Activated CD4-positive, alpha-beta T cell treated with anti-CD3 and anti-CD28 coated beads, Interleukin-10, Interleukin-2, amounts not matched to agents 100 ng/mL and 50 ng/mL, durations not matched to agents 16 hours and 8 hours (primary cell): ENCODE data around the gene CILP.
A peak's percentile ranks its signal among the peaks of the same experiment; 100 is the strongest.
"Not testable (repeated sequence)": the region's sequence is repeated elsewhere in the genome, so short reads cannot be mapped to it uniquely, and the experiment has no call there.

Experiments used
- DNase-seq: peaks from one replicate; pipeline ENCODE4 v3.0.0-alpha.2; 2020

The CILP gene, protein sequence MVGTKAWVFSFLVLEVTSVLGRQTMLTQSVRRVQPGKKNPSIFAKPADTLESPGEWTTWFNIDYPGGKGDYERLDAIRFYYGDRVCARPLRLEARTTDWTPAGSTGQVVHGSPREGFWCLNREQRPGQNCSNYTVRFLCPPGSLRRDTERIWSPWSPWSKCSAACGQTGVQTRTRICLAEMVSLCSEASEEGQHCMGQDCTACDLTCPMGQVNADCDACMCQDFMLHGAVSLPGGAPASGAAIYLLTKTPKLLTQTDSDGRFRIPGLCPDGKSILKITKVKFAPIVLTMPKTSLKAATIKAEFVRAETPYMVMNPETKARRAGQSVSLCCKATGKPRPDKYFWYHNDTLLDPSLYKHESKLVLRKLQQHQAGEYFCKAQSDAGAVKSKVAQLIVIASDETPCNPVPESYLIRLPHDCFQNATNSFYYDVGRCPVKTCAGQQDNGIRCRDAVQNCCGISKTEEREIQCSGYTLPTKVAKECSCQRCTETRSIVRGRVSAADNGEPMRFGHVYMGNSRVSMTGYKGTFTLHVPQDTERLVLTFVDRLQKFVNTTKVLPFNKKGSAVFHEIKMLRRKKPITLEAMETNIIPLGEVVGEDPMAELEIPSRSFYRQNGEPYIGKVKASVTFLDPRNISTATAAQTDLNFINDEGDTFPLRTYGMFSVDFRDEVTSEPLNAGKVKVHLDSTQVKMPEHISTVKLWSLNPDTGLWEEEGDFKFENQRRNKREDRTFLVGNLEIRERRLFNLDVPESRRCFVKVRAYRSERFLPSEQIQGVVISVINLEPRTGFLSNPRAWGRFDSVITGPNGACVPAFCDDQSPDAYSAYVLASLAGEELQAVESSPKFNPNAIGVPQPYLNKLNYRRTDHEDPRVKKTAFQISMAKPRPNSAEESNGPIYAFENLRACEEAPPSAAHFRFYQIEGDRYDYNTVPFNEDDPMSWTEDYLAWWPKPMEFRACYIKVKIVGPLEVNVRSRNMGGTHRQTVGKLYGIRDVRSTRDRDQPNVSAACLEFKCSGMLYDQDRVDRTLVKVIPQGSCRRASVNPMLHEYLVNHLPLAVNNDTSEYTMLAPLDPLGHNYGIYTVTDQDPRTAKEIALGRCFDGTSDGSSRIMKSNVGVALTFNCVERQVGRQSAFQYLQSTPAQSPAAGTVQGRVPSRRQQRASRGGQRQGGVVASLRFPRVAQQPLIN

DNA sequence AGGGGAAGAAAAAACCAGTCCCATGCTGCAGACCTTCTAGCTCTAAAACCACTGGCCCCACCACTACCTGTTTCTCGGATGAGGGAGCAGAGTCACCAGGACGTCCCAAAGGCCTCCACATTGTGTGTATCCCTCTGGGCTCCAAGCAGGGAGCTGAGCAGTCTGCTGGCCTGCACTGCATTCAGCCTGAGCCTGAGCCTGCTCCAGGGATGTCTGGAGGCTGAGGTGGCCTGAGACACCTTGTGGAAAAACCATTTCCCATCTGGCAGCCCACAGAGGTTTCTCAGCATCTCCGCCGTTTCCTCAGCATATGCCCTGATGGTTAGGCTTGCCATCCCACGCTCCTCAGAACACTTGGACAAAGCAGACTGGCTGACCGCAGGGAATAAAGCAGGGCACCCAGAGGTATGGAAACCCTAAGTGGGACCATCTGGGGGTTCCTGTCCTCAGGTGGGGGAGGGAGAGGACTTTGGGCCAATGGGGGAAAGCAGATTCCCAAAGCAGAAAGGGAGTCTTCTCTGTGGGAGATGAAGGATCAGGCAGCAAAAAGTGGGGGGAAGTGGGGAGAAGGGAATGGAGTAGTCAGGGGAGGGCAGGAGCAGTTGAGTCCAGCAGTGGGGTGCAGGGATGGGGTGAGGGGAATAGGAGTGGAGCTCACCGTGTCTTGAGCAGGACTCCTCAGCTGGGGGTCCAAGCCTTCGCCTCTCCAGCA lies at the start of gene CILP:
Gene CILP (minus strand): TSS at position 704 of the 712 bp plus-strand sequence. CDS start 1,718 bp downstream, outside the sequence.
- no peak for DNase-seq

DNA sequence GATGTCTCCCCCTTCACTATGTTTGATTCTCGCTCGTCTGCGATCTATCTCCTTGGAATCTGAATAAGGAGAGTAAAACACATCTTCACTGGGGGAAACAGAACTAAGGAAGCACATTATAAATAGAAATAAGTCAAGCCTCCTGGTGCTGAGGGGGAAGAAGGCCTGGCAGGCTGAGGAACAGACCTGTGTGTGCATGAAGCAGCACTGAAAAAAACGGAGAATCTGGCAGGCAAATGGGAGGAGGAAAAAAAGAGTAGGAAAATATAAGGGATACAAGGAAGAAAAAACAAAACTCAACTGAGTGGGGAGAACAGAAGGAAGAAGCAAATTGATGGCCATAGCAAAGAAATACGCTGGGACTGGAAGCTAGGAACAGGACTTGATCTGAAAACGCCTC lies 49.7 kb upstream of the CILP start:
- DNase-seq, result no peak

DNA sequence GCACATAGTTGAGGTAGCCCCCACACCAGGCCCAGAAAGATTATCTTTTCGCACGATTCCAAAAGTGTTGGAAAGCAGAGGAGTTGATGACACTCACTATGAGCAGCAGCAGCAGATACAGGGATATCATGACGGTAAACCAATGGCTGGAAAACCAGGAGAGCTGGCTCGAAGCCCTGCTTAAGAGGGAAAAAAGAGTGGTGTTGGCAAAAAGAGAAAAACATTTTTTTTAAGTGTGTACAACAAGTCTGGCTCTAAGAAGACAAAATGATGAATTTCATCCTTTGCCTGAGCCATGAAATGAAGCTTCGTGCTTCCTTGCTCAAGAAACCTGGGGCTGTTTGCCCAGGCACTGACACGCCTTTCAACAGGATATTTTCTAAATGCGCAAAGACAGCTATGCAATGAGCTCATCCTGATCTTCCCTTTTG lies 48.1 kb upstream of the CILP start:
- DNase-seq, result no peak

DNA sequence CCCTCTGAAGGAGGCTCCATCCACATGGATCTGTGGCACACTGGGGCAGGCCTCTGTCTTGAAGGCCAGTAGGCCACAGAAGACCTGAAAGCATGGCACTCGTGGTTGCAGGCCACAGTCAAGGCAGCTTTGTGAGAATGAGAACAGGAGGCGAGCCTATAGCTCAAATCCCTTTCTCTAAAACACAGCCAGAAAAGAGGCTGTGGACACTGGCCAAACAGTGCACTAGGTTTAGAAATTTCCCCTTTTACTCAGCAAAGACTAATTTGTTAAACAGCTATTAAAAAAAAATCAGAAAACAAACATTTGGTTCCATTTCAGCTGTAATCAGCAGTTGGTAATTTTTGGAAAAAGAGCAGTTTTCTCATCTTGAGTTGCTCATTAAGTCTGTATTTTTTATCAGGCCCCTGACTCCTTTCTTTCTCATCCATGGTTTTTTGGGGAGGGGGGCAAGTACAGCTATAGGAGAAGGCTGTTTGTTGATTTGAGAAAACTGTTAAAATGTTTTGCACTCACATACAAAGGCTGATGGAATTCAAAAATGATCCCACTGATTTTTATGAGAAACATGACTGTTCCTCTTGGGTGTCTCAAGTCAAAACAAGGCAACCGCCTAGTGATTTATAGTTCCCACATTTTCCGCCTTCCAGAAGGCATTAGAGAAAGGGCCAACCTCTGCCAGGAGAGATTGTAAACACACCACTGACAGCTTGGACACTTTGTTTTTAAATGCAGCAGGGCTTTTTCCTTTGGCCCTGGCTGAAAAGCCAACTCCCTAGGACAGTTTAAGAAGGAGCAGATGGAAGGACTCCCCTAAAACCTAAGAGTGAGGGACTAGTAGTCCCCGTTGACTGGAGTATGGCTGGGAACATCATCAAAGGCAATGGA lies 47.3 kb upstream of the CILP start:
- DNase-seq, result no peak

DNA sequence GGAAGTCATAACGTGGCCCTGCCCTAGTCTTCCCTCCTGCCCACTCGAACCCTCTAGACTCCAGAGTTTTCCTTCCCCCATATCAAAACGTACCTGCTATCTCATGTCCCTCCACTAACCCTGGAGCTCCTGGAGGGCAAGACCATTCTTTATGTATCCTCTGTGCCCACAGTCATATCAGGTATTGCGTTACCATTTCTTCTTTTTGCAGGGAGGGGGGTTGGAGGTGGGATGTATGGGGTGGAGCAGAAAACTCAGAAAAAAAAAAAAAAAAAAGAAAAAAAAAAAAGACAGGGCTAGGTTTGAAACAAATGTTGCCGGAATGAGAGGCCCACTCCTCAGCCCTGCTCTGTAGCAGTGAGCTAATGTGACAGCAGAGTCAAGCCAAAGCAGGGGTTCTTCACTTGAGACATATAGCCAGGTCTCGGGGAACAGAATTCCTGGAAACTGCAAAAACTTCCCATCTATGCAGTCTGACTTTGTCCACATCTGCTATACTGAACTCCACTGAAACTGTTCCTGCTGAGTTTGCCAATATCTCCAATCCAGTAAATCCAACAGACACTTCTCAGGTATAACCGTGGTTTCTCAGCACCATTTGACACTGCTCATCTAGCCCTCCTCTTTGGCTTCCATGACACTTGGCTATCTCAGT lies 44.3 kb upstream of the CILP start:
- DNase-seq, result no peak

DNA sequence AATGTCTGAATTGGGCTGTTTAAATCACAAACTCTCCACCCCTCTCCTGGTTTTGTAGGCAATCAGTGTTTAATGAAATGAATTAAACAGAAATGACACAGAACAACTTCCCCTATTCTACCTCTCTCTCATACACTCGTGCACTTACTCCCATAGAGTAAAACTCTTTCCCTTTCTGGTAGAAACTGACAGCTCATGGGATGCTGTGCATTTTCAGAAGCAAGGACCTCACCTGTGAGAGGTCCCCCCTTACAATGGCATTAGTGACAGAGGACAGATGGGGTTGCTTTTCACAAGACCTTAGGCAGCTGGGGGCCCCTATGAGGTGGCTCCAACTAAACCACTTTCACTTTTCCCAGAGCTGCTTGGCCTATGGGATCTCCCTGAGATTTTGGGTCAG lies 43.5 kb upstream of the CILP start:
- no peak for DNase-seq

DNA sequence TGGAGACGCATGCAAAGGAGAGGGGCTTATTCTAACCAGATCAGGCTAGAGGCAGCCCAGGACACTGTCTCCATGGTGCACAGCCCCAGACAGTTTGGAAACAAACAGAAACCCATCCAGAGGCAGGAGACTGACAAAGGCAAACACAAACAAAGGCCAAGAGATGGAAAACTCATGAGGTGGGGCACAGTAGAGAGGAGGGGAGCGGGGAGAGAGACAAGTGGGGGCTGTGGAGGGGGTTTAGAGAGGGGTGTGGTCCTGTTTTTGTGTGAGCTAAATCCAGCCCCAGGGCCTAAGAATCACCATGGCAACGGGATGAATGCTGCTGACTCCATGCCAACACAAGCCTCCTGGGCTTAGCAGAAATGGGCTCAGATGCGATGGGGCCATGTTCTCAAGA lies 43.1 kb upstream of the CILP start:
- DNase-seq, result no peak

DNA sequence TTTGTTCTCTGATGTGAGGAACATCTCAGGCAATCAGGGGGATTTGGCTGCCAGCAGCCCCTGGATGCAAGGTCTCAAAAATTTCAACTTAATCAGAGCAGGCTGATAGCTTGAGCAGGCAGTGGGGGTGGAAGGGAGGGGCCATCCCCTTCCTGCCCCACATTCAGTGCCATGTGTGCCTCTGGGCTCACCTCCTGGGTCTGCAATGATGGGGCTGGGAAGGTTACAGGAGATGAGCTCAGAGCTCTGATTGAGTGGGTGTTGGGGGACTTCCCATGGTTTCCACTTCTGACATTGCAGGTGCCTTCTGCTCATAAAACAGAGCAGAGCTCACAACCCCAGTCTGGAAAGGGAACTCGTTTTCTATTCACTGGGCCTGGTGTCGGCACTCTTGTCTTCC lies 38.4 kb upstream of the CILP start:
- DNase-seq, result peak; percentile 67

DNA sequence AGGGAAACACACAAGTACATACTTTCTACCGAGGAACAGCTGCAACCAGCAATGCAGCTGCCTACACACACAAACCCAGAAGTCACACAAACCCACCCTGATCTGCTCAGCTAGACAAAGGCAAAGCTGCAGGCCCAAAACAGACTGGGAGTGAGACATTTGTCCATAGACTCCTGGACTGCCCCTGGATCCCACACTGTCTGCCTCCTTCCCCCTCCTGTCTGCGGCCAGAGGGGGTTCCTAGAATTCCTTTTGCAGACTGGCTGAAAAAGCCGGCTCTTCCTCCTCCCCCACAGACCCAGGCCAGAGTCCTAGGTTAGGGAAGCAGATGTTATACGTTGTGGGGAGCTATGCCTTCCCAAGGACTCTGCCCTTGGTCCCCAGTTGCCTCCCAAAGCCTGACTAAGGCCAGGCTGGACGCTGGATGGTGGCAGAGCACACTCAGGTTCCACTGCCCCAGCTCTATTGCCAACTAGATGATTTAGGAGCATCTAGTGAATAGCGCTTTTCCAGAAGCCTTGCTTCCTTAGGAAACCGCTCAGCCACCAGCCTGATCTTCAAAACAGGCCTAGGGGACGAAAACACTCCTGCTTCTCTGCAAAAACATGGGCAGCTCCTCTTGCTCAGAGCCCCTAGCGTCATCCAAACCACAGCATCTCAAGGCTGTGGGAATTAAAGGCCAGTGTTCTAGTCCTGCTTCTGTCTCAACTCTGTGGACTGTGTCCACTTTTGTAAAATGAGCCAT lies 37.4 kb upstream of the CILP start:
- DNase-seq, result no peak

DNA sequence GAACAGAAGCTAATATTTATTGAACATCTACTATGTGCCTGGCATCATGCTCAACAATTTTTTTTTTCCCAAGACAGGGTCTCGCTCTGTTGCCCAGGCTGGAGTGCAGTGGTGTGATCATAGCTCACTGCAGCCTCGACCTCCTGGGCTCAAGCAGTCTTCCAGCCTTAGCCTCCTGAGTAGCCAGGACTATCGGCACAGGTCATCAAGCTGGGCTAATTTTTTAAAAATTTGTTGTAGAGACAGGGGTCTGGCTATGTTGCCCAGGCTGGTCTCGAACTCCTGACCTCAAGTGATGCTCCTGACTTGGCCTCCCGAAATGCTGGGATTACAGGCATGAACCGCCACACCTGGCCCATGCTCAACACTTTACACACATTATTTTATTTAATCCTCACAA lies 35.7 kb upstream of the CILP start:
- no peak for DNase-seq

DNA sequence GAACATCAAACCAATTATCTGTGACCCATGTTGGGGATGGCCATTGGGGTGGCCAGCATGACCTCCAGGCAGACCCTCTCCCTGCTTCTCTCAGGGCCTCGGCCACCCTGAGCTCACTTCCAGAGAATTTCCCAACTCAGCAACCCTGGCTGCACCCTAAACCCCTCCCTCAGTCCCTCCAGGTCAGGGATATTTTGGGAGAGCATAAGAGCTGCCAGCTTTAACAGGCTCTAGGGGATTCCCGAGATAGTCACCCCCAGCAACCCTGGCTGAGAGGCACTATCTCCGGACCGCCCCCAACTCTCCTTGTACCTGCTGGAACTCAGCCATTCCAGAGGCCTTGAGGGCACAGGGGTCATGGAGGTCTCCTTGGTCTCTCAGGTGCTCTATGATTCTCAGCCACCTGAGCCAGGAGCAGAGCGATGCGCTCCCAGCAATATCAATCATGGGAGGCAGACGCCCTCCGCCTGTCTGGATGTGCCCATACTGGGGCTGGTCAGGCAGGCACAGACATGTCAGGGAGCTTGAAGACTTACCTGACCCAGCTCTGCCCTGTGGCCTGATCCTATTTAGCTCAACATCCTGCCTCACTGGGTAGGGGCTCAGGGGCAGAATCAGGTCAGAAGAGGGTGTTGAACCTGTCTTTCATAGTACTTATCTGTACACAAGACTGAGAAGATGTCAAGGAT lies 34.9 kb upstream of the CILP start:
- no peak for DNase-seq

DNA sequence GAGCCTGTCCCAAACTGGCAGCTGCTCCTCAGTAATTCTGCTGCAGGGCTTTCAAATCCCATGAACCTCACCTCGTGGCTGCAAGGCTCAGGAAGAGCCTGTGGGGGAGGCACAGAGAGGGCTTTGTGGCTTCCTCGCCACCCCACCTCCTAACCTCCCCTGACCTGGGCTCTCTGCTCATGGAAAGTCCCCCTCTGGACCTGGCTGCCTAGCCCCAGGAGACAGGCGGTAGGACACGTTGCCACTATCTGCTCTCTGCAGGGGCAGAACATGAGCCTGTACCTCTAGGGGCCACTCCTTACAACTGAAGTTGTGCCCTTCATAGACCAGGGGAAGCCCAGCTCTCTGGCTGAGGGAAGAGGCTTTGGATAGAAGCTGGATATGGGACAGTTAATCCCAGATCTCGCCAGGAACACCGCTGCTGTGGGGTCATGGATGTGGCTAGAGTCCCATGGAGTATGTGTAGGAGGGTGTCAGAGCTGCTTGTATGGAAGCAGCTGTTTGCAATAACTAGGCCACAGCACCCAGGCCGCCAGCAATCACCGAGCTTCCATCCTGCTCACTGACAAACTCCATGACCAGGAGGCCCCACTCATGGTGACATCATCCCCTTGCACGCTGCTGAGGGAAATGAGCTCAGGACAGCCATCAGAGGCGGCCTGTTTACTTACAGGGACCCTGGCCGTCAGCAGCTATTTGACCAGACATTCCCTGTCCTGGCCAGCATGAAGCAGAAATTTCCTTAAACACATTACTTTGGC lies 34.0 kb upstream of the CILP start:
- no peak for DNase-seq

DNA sequence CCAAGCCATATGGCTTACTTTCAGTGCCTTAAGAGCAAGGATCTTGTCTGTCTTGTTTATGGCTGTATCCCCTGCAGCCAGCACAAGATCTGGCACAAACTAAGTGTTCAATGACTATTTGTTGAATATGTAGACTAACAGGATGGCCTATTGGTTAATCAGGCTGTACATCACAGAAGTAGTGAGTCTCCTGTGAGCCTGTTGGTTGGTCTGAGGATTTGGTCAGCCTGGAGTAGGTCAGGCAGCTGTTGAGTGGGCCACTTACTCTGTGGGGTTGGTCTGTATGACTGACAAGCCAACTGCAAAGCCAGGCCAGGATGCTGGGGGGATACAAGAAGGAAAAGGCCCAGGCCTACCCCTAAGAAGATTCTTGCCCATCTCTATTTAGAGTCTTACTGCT lies 33.4 kb upstream of the CILP start:
- no peak for DNase-seq

DNA sequence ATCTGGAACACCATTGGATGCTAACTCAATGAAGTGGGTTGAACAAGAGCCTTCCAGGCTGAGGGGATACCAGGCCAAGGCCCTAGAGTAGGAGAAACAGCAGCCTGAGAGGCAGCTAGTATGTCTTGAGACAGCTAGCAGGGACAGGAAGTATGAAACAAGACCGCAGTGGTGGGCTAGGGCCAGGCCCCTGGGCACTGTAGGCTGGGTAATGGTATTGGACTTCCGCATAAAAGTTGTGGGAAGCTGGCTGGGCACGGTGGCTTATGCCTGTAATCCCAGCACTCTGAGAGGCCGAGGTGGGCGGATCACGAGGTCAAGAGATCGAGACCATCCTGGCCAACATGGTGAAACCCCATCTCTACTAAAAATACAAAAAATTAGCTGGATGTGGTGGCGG lies 25.2 kb upstream of the CILP start:
- DNase-seq, result not testable (repeated sequence)

DNA sequence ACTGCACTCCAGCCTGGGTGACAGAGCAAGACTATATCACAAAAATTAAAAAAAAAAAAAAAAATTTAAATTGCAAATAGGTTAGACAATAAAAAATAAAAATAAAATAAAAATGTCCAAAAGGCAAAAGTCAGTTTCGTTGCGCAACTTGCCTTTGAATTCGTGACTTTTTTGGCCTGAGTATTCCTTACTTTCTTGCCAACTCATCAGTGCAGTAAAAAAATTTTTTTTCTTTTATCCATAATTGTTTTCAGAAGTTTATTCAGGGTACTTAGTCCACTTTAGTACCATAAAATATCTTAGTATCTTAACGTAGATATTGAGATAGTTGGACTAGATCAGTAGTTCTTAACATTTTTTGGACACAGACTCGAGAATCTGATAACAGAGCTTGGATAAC lies 22.4 kb upstream of the CILP start:
- DNase-seq, result no peak

DNA sequence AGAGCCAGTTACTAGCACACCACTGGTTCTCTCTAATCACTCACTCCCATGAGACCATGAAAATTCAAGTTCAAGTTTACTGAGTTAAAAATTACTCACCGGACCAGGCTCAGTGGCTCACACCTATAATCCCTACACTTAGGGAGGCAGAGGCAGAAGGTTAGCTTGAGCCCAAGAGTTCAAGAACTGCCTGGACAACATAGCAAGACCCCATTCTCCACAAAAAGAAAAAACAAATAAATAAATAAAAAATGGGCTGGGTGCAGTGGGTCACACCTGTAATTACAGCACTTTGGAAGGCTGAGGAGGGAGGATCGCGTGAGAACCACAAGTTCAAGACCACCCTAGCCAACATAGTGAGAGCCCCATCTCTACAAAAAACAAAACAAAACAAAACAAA lies 21.2 kb upstream of the CILP start:
- DNase-seq, result no peak

DNA sequence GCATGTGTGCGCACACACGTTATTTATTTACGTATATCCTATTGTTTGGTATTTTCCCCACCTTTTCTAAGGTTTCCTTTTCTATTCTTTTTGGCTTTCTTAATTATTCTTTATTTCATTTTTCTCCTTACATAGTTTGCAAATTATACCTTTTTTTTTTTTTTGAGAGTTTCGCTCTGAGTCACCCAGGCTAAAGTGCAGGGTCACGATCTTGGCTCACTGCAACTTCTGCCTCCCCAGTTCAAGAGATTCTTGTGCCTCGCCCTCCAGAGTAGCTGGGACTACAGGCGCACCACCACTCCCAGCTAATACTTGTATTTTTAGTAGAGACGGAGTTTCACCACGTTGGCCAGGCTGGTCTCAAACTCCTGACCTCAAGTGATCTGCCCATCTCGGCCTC lies 20.0 kb upstream of the CILP start:
- DNase-seq, result peak; percentile 15

DNA sequence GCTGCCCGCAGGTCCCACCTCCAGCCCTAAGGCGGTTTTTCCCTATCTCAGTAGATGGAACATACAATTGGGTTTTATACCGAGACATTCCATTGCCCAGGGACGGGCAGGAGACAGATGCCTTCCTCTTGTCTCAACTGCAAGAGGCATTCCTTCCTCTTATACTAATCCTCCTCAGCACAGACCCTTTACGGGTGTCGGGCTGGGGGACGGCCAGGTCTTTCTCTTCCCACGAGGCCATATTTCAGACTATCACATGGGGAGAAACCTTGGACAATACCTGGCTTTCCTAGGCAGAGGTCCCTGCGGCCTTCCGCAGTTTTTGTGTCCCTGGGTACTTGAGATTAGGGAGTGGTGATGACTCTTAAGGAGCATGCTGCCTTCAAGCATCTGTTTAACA lies 15.6 kb upstream of the CILP start:
- not testable (repeated sequence) for DNase-seq

DNA sequence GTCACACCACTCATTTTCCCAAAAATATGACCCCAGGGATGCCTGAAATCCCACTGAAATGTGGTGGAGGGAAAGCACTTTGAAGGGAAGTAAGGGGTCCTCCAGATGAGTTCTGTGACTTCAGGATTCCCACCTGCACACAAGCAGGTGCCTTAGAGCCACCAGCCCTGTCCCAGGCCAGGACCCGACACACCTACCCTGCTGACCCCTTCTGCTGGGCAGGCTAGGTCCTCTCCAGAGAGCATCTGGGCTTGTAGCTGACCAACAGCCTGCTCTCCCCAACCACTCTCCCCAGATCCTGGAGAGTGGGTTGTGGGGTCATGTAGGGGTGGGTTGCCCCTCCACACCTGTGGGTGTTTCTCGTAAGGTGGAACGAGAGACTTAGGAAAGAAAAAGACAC lies 14.9 kb upstream of the CILP start:
- DNase-seq, result no peak
